ENCODE measurements around the gene DPP6.
"Not testable (repeated sequence)": the region's sequence is repeated elsewhere in the genome, so short reads cannot be mapped to it uniquely, and the experiment has no call there.

DNA sequence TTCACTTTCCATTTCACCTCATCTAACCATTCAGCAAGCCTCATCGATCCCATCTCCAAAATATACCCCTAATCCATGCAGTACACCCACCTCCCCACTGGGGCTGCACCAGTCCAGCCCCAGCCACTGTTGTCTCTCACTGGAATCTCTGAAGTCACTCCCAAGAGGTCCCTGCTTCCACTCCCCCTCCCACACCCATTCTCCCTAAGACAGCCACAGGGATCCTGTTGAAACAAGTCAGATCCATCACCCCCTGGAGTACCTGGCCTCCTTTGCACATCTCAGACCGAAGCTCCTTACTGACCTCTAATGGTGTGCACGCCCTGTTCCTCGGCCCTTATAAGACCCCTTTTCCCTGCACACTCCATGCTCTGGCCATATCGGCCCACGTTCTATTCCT is 36.6 kb upstream of the DPP6 start:
- TF ChIP-seq, protein P1, sequence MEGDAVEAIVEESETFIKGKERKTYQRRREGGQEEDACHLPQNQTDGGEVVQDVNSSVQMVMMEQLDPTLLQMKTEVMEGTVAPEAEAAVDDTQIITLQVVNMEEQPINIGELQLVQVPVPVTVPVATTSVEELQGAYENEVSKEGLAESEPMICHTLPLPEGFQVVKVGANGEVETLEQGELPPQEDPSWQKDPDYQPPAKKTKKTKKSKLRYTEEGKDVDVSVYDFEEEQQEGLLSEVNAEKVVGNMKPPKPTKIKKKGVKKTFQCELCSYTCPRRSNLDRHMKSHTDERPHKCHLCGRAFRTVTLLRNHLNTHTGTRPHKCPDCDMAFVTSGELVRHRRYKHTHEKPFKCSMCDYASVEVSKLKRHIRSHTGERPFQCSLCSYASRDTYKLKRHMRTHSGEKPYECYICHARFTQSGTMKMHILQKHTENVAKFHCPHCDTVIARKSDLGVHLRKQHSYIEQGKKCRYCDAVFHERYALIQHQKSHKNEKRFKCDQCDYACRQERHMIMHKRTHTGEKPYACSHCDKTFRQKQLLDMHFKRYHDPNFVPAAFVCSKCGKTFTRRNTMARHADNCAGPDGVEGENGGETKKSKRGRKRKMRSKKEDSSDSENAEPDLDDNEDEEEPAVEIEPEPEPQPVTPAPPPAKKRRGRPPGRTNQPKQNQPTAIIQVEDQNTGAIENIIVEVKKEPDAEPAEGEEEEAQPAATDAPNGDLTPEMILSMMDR (IDR thresholded peaks at IDR 0.05), result peak; percentile 17
- TF ChIP-seq EZH2 (IDR thresholded peaks at IDR 0.05), result not testable (repeated sequence)

All from neural progenitor cell (in vitro differentiated cells).